ENCODE data around the gene MCTP2. TPM values are rescaled to one million over a fixed set of nuclear protein-coding genes. Genes with fewer than 3 reads are reported as not detected.

MCTP2 gene, protein sequence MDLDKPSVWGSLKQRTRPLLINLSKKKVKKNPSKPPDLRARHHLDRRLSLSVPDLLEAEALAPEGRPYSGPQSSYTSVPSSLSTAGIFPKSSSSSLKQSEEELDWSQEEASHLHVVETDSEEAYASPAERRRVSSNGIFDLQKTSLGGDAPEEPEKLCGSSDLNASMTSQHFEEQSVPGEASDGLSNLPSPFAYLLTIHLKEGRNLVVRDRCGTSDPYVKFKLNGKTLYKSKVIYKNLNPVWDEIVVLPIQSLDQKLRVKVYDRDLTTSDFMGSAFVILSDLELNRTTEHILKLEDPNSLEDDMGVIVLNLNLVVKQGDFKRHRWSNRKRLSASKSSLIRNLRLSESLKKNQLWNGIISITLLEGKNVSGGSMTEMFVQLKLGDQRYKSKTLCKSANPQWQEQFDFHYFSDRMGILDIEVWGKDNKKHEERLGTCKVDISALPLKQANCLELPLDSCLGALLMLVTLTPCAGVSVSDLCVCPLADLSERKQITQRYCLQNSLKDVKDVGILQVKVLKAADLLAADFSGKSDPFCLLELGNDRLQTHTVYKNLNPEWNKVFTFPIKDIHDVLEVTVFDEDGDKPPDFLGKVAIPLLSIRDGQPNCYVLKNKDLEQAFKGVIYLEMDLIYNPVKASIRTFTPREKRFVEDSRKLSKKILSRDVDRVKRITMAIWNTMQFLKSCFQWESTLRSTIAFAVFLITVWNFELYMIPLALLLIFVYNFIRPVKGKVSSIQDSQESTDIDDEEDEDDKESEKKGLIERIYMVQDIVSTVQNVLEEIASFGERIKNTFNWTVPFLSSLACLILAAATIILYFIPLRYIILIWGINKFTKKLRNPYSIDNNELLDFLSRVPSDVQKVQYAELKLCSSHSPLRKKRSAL
- 6.3 and 7.7 TPM in 2 replicates for total RNA-seq

DNA sequence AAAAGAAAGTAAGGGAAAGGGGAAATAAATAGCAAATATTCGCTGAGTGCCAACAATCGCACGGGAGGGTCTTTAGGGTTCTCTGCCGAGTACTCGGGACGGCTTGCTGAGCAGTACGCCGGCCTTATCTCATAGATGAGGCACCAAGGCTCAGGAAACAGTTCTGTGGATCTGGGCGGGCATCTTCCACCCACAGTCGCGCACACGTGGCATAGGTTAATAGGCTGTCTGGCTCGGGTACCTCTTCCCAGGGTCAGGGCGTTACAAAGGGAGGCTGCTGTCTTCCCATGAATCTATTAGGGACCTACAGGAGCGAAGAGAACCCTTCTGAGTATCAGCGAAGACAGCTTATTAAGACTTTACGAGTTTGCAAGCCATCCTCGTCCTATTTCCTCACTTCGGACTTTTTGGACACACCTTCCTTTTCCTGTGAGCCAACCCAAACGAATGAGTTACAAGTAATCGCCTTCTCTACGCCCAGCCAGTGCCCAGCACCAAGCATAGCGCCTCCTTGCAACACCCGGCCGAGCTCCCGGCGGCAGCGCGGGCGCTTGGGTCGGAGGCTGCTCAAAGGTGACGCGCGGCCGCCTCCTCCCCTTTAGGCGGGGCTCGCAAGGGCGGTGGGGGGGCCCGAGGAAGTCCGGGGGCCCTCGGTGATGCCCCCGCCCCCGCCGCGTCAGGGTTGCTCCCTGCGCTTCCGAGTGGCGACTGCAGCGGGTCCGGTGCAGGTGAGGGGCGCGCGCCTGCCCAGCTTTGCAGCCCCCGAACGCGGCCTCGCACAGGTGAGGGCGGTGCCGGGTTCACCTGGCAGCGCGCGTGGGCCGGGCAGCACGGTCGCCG lies at the start of gene MCTP2:
TSS of gene MCTP2 (plus strand) at position 679 of the 840 bp plus-strand sequence. CDS start 66,705 bp downstream, outside the sequence.
- no peaks in the 10 kb centered on the region for H3K27me3 ChIP-seq (ENCODE audit: control insufficient read depth, insufficient read depth, low read length)
- no peaks in the 10 kb centered on the region for H3K36me3 ChIP-seq (ENCODE audit: control insufficient read depth, insufficient read depth, low read length)
- TF ChIP-seq, protein P1, sequence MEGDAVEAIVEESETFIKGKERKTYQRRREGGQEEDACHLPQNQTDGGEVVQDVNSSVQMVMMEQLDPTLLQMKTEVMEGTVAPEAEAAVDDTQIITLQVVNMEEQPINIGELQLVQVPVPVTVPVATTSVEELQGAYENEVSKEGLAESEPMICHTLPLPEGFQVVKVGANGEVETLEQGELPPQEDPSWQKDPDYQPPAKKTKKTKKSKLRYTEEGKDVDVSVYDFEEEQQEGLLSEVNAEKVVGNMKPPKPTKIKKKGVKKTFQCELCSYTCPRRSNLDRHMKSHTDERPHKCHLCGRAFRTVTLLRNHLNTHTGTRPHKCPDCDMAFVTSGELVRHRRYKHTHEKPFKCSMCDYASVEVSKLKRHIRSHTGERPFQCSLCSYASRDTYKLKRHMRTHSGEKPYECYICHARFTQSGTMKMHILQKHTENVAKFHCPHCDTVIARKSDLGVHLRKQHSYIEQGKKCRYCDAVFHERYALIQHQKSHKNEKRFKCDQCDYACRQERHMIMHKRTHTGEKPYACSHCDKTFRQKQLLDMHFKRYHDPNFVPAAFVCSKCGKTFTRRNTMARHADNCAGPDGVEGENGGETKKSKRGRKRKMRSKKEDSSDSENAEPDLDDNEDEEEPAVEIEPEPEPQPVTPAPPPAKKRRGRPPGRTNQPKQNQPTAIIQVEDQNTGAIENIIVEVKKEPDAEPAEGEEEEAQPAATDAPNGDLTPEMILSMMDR (IDR thresholded peaks at IDR 0.05; ENCODE audit: insufficient read depth, low read length, poor library complexity, severe bottlenecking) = peak; percentile 28
- H3K4me3 ChIP-seq (ENCODE audit: low read depth, low read length) = peak within 1 kb of the TSS; percentile 68
- DNase-seq (ENCODE audit: low read depth) = peak; percentile 68

DNA sequence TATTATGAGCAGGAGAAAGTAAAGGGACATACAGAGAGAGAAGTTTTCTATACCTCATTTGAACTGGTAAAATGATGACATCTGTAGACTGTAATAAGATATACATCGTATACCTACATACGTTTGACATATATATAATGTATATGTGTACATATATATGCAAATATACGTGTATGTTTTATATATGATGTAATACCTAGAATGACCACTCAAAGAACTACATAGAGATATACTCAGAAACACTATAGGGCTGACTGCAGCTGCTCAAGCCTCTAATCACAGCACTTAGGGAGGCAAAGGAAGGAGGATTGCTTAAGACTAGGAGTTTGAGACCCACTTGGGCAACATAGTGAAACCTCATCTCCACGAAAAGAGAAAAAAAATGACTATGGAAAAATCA lies 48.5 kb upstream of the MCTP2 start:
- H3K36me3 ChIP-seq (ENCODE audit: control insufficient read depth, insufficient read depth, low read length) = no peaks in the 10 kb centered on the region
- TF ChIP-seq, protein P1 (IDR thresholded peaks at IDR 0.05; ENCODE audit: insufficient read depth, low read length, poor library complexity, severe bottlenecking) = no peak
- no peaks in the 10 kb centered on the region for H3K27me3 ChIP-seq (ENCODE audit: control insufficient read depth, insufficient read depth, low read length)
- H3K4me3 ChIP-seq (ENCODE audit: low read depth, low read length) = no peak overlapping the region
- no peak for DNase-seq (ENCODE audit: low read depth)

DNA sequence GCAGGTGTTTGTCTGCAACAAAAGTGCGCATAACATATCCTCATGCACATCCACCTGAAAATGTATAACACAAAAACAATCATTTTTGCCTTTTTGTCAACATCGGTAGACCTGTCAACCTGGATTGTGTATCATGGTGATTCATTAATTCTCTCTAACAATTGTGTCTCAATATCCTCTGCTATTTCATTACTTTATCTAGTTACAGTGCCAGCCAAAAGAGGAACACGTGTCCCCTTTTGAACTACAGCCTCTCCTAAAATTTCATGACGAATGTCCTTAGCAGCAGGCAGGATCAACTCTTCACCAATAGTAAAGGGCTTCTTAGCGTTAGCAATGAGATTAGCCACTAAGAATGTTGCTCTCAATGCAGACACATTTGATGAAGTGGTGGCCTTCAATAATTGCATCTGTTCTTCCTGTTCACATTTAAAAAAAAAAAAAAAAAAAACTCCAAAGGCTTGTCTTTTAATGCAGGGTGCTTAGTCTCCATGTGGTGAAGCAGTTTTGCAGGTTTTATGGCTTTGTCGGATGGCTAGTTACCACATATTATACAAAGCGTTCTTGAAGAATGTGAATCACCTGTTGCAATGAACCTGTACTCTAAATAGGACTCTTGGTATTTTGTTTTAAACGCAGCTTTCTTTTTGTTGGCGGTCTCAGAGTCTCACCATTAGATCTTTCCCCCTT lies 45.7 kb upstream of the MCTP2 start:
- DNase-seq (ENCODE audit: low read depth) = no peak

DNA sequence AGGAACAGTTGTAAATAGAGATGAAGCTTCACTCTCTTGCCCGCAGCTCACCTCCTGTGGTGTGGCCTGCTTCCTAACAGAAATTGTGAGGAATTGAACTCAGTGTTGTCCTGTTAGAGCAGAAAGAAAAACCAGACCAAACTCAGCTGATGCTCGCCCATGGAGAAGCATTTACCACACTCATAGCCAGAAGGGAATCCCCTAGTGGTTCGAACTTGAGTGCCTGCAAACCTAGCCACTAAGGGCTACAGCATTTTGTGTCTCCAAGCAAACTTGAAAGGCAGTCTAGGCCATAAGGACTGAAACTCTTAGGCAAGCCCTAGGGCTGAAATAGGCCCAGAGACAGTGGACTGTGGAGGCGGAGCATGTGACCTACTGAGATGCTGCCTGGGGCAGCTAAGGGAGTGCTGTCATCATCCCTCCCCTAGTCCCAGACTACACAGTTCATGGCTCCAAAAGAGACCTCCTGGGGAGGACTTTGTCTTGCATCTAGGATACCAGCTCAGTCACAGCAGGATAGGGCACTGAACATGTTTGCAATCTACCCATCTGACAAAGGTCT lies 44.5 kb upstream of the MCTP2 start:
- Histone ChIP-seq H3K4me3 (ENCODE audit: low read depth, low read length) (no peak overlapping the region), H3K36me3 (ENCODE audit: control insufficient read depth, insufficient read depth, low read length) (no peaks in the 10 kb centered on the region), H3K27me3 (ENCODE audit: control insufficient read depth, insufficient read depth, low read length) (no peaks in the 10 kb centered on the region)
- no peak for DNase-seq (ENCODE audit: low read depth)
- TF ChIP-seq, protein P1 (IDR thresholded peaks at IDR 0.05; ENCODE audit: insufficient read depth, low read length, poor library complexity, severe bottlenecking) = no peak

More for the DNA sequence above, 45.7 kb upstream of the MCTP2 start:
- TF ChIP-seq, protein P1 (IDR thresholded peaks at IDR 0.05; ENCODE audit: insufficient read depth, low read length, poor library complexity, severe bottlenecking) = no peak
- Histone ChIP-seq H3K27me3 (ENCODE audit: control insufficient read depth, insufficient read depth, low read length) (no peaks in the 10 kb centered on the region), H3K36me3 (ENCODE audit: control insufficient read depth, insufficient read depth, low read length) (no peaks in the 10 kb centered on the region), H3K4me3 (ENCODE audit: low read depth, low read length) (no peak overlapping the region)

DNA sequence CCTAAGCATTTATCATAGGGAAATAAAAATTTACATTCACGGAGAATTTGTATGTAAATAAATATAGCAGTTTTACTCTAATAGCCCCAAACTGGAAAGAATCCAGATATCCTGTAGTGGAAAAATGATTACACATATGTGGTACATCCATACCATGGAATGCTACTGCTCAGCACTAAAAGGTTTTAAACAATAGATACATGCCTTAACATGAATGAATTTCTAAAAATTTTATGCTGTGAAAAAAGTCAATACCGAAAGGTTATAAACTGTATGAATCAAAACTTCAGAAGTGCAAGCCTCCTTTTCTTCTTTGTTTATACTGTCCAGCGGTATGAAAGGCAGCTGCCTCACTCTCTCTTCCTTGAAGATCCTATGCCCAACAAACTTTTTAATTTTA lies 37.5 kb upstream of the MCTP2 start:
- Histone ChIP-seq H3K4me3 (ENCODE audit: low read depth, low read length) (no peak overlapping the region), H3K27me3 (ENCODE audit: control insufficient read depth, insufficient read depth, low read length) (no peaks in the 10 kb centered on the region), H3K36me3 (ENCODE audit: control insufficient read depth, insufficient read depth, low read length) (no peaks in the 10 kb centered on the region)
- no peak for DNase-seq (ENCODE audit: low read depth)
- TF ChIP-seq, protein P1 (IDR thresholded peaks at IDR 0.05; ENCODE audit: insufficient read depth, low read length, poor library complexity, severe bottlenecking) = no peak

Measured in kidney epithelial cell (primary cell).